SK-N-SH (cell line): Measurements from ENCODE around the gene RPIA. TPM values are rescaled to one million over a fixed set of nuclear protein-coding genes. Genes with fewer than 3 reads are reported as not detected.

Experiments
- CTCF ChIA-PET: fragments of 300-600, 350-600 bp; formaldehyde crosslinking; extraction: SDS; loops from one replicate; lab custom pipeline; 2021; lab: Yijun Ruan, JAX
- POLR2A ChIA-PET: fragments of 350-600 bp; sonication (Branson Sonifier 250); formaldehyde crosslinking; extraction: SDS; loops from one replicate; lab custom pipeline; 2020; ENCODE audit warnings: antibody characterized with exemption, inconsistent platforms; lab: Yijun Ruan, JAX
- DNase-seq: peaks from one replicate; pipeline ENCODE4 v3.0.0; 2012
- H2AFZ ChIP-seq: fragments of 200-600 bp; sonication (generic); 2 replicates; pipeline ENCODE4 v1.8.1; 2016; ENCODE audit warnings: antibody characterized with exemption, mild to moderate bottlenecking, low read depth
- H3F3A ChIP-seq: fragments of 200-600 bp; sonication (generic); replicated peaks from 2 replicates; pipeline ENCODE3; 2016; ENCODE audit warnings: antibody characterized with exemption, mild to moderate bottlenecking; ENCODE audit not compliant: insufficient read depth
- H3K27ac ChIP-seq, 2 experiments: fragments of 200-500 bp in 1 of 2; fragments of 200-600 bp in 1 of 2; sonication (Bioruptor generic) in 1 of 2; sonication (generic), shearing (Covaris generic) in 1 of 2; 2 replicates each; pipeline versions ENCODE4 v1.5.1 to v1.6.1; 2014 to 2016; ENCODE audit warnings: low read depth in 2 of 2, inconsistent platforms in 1 of 2, low read length in 1 of 2, mild to moderate bottlenecking in 1 of 2, mixed read lengths in 1 of 2
- H3K27me3 ChIP-seq: fragments of 200-600 bp; sonication (generic), shearing (Covaris generic); 2 replicates; pipeline ENCODE4 v1.6.1; 2016; ENCODE audit warnings: mixed run types; ENCODE audit not compliant: insufficient read depth
- H3K36me3 ChIP-seq, 2 experiments: fragments of 200-500 bp in 1 of 2; fragments of 200-600 bp in 1 of 2; sonication (Bioruptor generic) in 1 of 2; sonication (generic) in 1 of 2; replicated peaks in 1 of 2; 2 replicates each; pipeline versions ENCODE3 to v1.5.1; 2014 to 2016; ENCODE audit warnings: low read length in 1 of 2, mild to moderate bottlenecking in 1 of 2; ENCODE audit not compliant: insufficient read depth in 2 of 2, control insufficient read depth in 1 of 2
- H3K4me1 ChIP-seq, 2 experiments: fragments of 200-500 bp in 1 of 2; fragments of 200-600 bp in 1 of 2; sonication (Bioruptor generic) in 1 of 2; sonication (generic), shearing (Covaris generic) in 1 of 2; 2 replicates each; pipeline versions ENCODE4 v1.5.1 to v1.6.1; 2014 to 2016; ENCODE audit warnings: low read depth in 1 of 2, low read length in 1 of 2, mixed run types in 1 of 2; ENCODE audit not compliant: insufficient read depth in 2 of 2, control insufficient read depth in 1 of 2
- H3K4me2 ChIP-seq: fragments of 200-600 bp; sonication (generic), shearing (Covaris generic); 2 replicates; pipeline ENCODE4 v1.6.1; 2017; ENCODE audit warnings: mixed run types
- H3K4me3 ChIP-seq, 2 experiments: fragments of 200-500 bp in 1 of 2; fragments of 200-600 bp in 1 of 2; sonication (Bioruptor generic) in 1 of 2; sonication (generic), shearing (Covaris generic) in 1 of 2; 2 replicates each; pipeline versions ENCODE4 v1.5.1 to v1.8.1; 2014 to 2016; ENCODE audit warnings: low read depth in 2 of 2, inconsistent platforms in 1 of 2, low read length in 1 of 2, mild to moderate bottlenecking in 1 of 2, mixed read lengths in 1 of 2, moderate library complexity in 1 of 2
- H3K79me2 ChIP-seq: fragments of 200-600 bp; sonication (generic); 2 replicates; pipeline ENCODE4 v1.8.1; 2017; ENCODE audit warnings: mild to moderate bottlenecking; ENCODE audit not compliant: insufficient read depth
- H3K9ac ChIP-seq: fragments of 200-600 bp; sonication (generic); 2 replicates; pipeline ENCODE4 v1.6.1; 2017; ENCODE audit warnings: mixed run types
- H3K9me2 ChIP-seq: fragments of 200-600 bp; sonication (generic); 2 replicates; pipeline ENCODE4 v1.6.1; 2017; ENCODE audit warnings: mixed run types
- H3K9me3 ChIP-seq: fragments of 200-600 bp; sonication (generic); 2 replicates; pipeline ENCODE4 v1.6.1; 2017; ENCODE audit warnings: mixed run types, mild to moderate bottlenecking, moderate library complexity
- H4K20me1 ChIP-seq: fragments of 200-600 bp; sonication (generic); 2 replicates; pipeline ENCODE4 v1.6.1; 2017; ENCODE audit warnings: mild to moderate bottlenecking, mixed run types; ENCODE audit not compliant: insufficient read depth
- CTCF ChIP-seq: fragments of 200-600 bp; sonication (generic); IDR thresholded peaks from 2 replicates; pipeline ENCODE4 v1.6.1; 2017; ENCODE audit warnings: antibody characterized with exemption, mild to moderate bottlenecking, moderate library complexity
- ELF1 ChIP-seq: IDR thresholded peaks from 2 replicates; pipeline ENCODE4 v1.4.0; 2012
- FOSL2 ChIP-seq: IDR thresholded peaks from 2 replicates; pipeline ENCODE4 v1.4.0; 2012; ENCODE audit warnings: low read depth, mild to moderate bottlenecking, moderate library complexity, borderline replicate concordance
- MAX ChIP-seq: IDR thresholded peaks from 2 replicates; pipeline ENCODE4 v1.4.0; 2012; ENCODE audit warnings: low read depth
- MEF2A ChIP-seq: IDR thresholded peaks from 2 replicates; pipeline ENCODE4 v1.4.0; 2012; ENCODE audit warnings: low read depth, borderline replicate concordance
- NFIC ChIP-seq: IDR thresholded peaks from 2 replicates; pipeline ENCODE4 v1.4.0; 2012; ENCODE audit warnings: borderline replicate concordance
- RXRA ChIP-seq: IDR thresholded peaks from 2 replicates; pipeline ENCODE4 v1.4.0; 2012; ENCODE audit warnings: low read depth, mild to moderate bottlenecking, borderline replicate concordance
- WGBS: methylation state at CpG from one replicate; pipeline ENCODE4 v1.1.6; 2017; ENCODE audit warnings: low lambda C conversion rate; 5-methylcytosine and 5-hydroxymethylcytosine counted together
- polyA plus RNA-seq, 3 experiments: library from polyadenylated mRNA; depleted of rRNA; stranded (reverse); fragments of >200 nt; gene quantifications; 2 replicates each; pipeline ENCODE4 v1.2.3, GENCODE V29; 2012

The RPIA gene
- polyA plus RNA-seq, 1 of the 3 experiments (the other 2 are of a cell fraction) = 17.4 TPM

- Histone ChIP-seq H3K79me2 (no peaks in the 10 kb centered on the region), H3K4me3 (no peak overlapping the region), H3K4me1 (no peaks in the 10 kb centered on the region; a peak in 1 of 4 replicates), H3K9ac (no peak overlapping the region), H3K9me2 (no peaks in the 10 kb centered on the region), H3K27me3 (no peaks in the 10 kb centered on the region), H4K20me1 (no peaks in the 10 kb centered on the region), H3K9me3 (no peaks in the 10 kb centered on the region), H3K36me3 (peaks cover 19 to 45% of the 10 kb centered on the region in 2 experiments), H3F3A (no peaks in the 10 kb centered on the region), H3K27ac (no peak overlapping the region), H3K4me2 (no peak overlapping the region), H2AFZ (no peak overlapping the region)
- no peak for TF ChIP-seq NFIC
- no peak for DNase-seq
- ChIA-PET POLR2A (no interaction called here), CTCF (interaction anchor here (2.1 kb wide), 1 partner anchor 14 kb away, joined by 11 read pairs; no protein-coding TSS in a partner anchor)
- 74% methylated on average over 3 of the region's 4 CpGs for WGBS
These were observed 62.5 kb downstream of the RPIA start for GRCh38 chr2:88753833-88754584.

GRCh38 chr2:88754585-88755320 lies 63.3 kb downstream of the RPIA start:
- Histone ChIP-seq H3K36me3 (peaks cover 14 to 41% of the 10 kb centered on the region in 2 experiments), H3F3A (no peaks in the 10 kb centered on the region)
- TF ChIP-seq ELF1 (no peak), CTCF (no peak), MAX (no peak), MEF2A (no peak), RXRA (no peak), FOSL2 (no peak), NFIC (no peak)
- TF ChIP-seq, all 33 proteins: peak for 0
- no peaks in the 10 kb centered on the region for H3K9me2 ChIP-seq
- no peak overlapping the region for H3K4me2 ChIP-seq
- H3K9ac ChIP-seq = no peak overlapping the region
- H3K27me3 ChIP-seq = no peaks in the 10 kb centered on the region
- H2AFZ ChIP-seq = no peak overlapping the region
- H3K79me2 ChIP-seq = no peaks in the 10 kb centered on the region
- H3K27ac ChIP-seq = no peak overlapping the region
- 80% methylated on average over 6 of the region's 6 CpGs for WGBS
- no peaks in the 10 kb centered on the region for H4K20me1 ChIP-seq
- DNase-seq = no peak
- ChIA-PET CTCF (interaction anchor here (2.1 kb wide), 1 partner anchor 15 kb away, joined by 11 read pairs; no protein-coding TSS in a partner anchor), POLR2A (no interaction called here)
- no peaks in the 10 kb centered on the region for H3K9me3 ChIP-seq
- no peaks in the 10 kb centered on the region; a peak in 1 of 4 replicates for H3K4me1 ChIP-seq
- H3K4me3 ChIP-seq = no peak overlapping the region
